CD14-positive monocyte (primary cell): ENCODE data around the gene PGAP6. TPM values are rescaled to one million over a fixed set of nuclear protein-coding genes. Genes with fewer than 3 reads are reported as not detected.

Source experiments
- DNase-seq, 3 donors: peaks; one replicate each; pipeline ENCODE4 v3.0.0-alpha.2; 2011 to 2022
- H2AFZ ChIP-seq: 2 replicates; pipeline ENCODE4 v1.6.0; 2012; ENCODE audit warnings: mild to moderate bottlenecking, low read depth, low read length, inconsistent platforms; ENCODE audit not compliant: insufficient read depth, poor library complexity, severe bottlenecking
- H3K27ac ChIP-seq, 2 donors: 1 replicate in 1 of 2; 2 replicates in 1 of 2; pipeline ENCODE4 v1.5.1; 2012 to 2013; ENCODE audit warnings: low read length in 2 of 2, control low read depth in 1 of 2, inconsistent platforms in 1 of 2, low read depth in 1 of 2, mild to moderate bottlenecking in 1 of 2
- H3K27me3 ChIP-seq, 2 donors: one replicate each; pipeline versions ENCODE4 v1.6.0 to v1.6.1; 2011 to 2013; ENCODE audit warnings: low read length in 2 of 2; ENCODE audit not compliant: control insufficient read depth in 2 of 2, insufficient read depth in 2 of 2
- H3K36me3 ChIP-seq, 2 donors: replicated peaks in 1 of 2; 1 replicate in 1 of 2; 2 replicates in 1 of 2; pipeline versions ENCODE4 v1.5.1 to v1.6.1; 2012 to 2013; ENCODE audit warnings: low read length in 2 of 2, control low read depth in 1 of 2, inconsistent platforms in 1 of 2, mild to moderate bottlenecking in 1 of 2; ENCODE audit not compliant: insufficient read depth in 2 of 2, control insufficient read depth in 1 of 2
- H3K4me1 ChIP-seq, 2 donors: 1 replicate in 1 of 2; 2 replicates in 1 of 2; pipeline versions ENCODE4 v1.5.1 to v1.6.1; 2012 to 2013; ENCODE audit warnings: low read length in 2 of 2, control low read depth in 1 of 2, inconsistent platforms in 1 of 2, mild to moderate bottlenecking in 1 of 2, moderate library complexity in 1 of 2; ENCODE audit not compliant: insufficient read depth in 2 of 2, control insufficient read depth in 1 of 2
- H3K4me2 ChIP-seq: replicated peaks from 2 replicates; pipeline ENCODE3; 2012; ENCODE audit warnings: low read length, moderate library complexity, mild to moderate bottlenecking; ENCODE audit not compliant: poor library complexity, severe bottlenecking; ENCODE audit errors: extremely low read depth
- H3K4me3 ChIP-seq, 3 experiments: fragments of 200-600 bp in 1 of 3; sonication (generic) in 1 of 3; replicated peaks in 1 of 3; 1 replicate in 2 of 3; 2 replicates in 1 of 3; pipeline ENCODE4 v1.5.1; 2011 to 2013; ENCODE audit warnings: low read length in 3 of 3, mild to moderate bottlenecking in 3 of 3, control low read depth in 2 of 3, low read depth in 2 of 3, inconsistent platforms in 1 of 3, moderate library complexity in 1 of 3
- H3K79me2 ChIP-seq: 2 replicates; pipeline ENCODE4 v1.6.0; 2012; ENCODE audit warnings: mild to moderate bottlenecking, control low read depth, inconsistent platforms, low read length, moderate library complexity; ENCODE audit not compliant: insufficient read depth
- H3K9ac ChIP-seq: 2 replicates; pipeline ENCODE4 v1.6.0; 2017; ENCODE audit warnings: low read length, mild to moderate bottlenecking; ENCODE audit not compliant: insufficient read depth, poor library complexity, severe bottlenecking
- H3K9me3 ChIP-seq, 2 donors: replicated peaks in 1 of 2; 1 replicate in 1 of 2; 2 replicates in 1 of 2; pipeline versions ENCODE4 v1.5.1 to v1.6.1; 2012 to 2013; ENCODE audit warnings: low read length in 2 of 2, control low read depth in 1 of 2; ENCODE audit not compliant: control insufficient read depth in 1 of 2, insufficient read depth in 1 of 2
- H4K20me1 ChIP-seq: 2 replicates; pipeline ENCODE4 v1.6.0; 2012; ENCODE audit warnings: mild to moderate bottlenecking, low read length, control low read depth, moderate library complexity; ENCODE audit not compliant: insufficient read depth
- H3K27ac Mint-ChIP-seq, 7 donors: one replicate each; pipeline ENCODE4 v1.8.0; 2020; ENCODE audit warnings: mild to moderate bottlenecking in 7 of 7, mixed read lengths in 7 of 7, moderate library complexity in 6 of 7, inconsistent platforms in 2 of 7
- H3K27me3 Mint-ChIP-seq, 3 donors: one replicate each; pipeline ENCODE4 v1.8.0; 2021 to 2022; ENCODE audit warnings: low read depth in 3 of 3, mild to moderate bottlenecking in 3 of 3, mixed read lengths in 3 of 3, moderate library complexity in 3 of 3, inconsistent platforms in 1 of 3
- H3K36me3 Mint-ChIP-seq, 2 donors: one replicate each; pipeline ENCODE4 v1.8.0; 2020; ENCODE audit warnings: mixed read lengths in 2 of 2, inconsistent platforms in 1 of 2, mild to moderate bottlenecking in 1 of 2
- H3K4me1 Mint-ChIP-seq: one replicate; pipeline ENCODE4 v1.8.0; 2020; ENCODE audit warnings: mild to moderate bottlenecking, mixed read lengths
- H3K4me3 Mint-ChIP-seq, 2 donors: one replicate each; pipeline ENCODE4 v1.8.0; 2020; ENCODE audit warnings: mild to moderate bottlenecking in 2 of 2, mixed read lengths in 2 of 2, moderate library complexity in 1 of 2
- H3K9me3 Mint-ChIP-seq, 7 donors: one replicate each; pipeline ENCODE4 v1.8.0; 2020 to 2022; ENCODE audit warnings: mixed read lengths in 7 of 7, mild to moderate bottlenecking in 6 of 7, moderate library complexity in 6 of 7, inconsistent platforms in 2 of 7
- WGBS: methylation state at CpG from one replicate; pipeline ENCODE4 v1.1.5; 2013; ENCODE audit warnings: missing lambda C conversion rate; ENCODE audit not compliant: insufficient coverage; 5-methylcytosine and 5-hydroxymethylcytosine counted together
- intact Hi-C, 2 donors: fragments of 100-400 bp; cut with micrococcal nuclease; formaldehyde crosslinking; loops; one replicate each; pipeline versions ENCODE4 v1.15.0 to v1.15.1; 2023
- polyA plus RNA-seq, 3 donors: library from polyadenylated mRNA; depleted of rRNA in 1 of 3; unstranded in 2 of 3; stranded (reverse) in 1 of 3; fragments of 300-500 nt in 2 of 3; fragments of >200 nt in 1 of 3; fragmentation: Illumina TruSeq in 2 of 3; gene quantifications; 1 replicate in 2 of 3; 2 replicates in 1 of 3; pipeline ENCODE4 v1.2.3, GENCODE V29; 2012 to 2021
- TF ChIP-seq, protein P1 (sequence below): fragments of 200-600 bp; IDR thresholded peaks from one replicate; pipeline ENCODE4 v1.8.0; 2022; ENCODE audit warnings: antibody characterized with exemption, mild to moderate bottlenecking

Gene PGAP6
- polyA plus RNA-seq, 3 donors = 18.2 to 137 (median 39.8) TPM

DNA sequence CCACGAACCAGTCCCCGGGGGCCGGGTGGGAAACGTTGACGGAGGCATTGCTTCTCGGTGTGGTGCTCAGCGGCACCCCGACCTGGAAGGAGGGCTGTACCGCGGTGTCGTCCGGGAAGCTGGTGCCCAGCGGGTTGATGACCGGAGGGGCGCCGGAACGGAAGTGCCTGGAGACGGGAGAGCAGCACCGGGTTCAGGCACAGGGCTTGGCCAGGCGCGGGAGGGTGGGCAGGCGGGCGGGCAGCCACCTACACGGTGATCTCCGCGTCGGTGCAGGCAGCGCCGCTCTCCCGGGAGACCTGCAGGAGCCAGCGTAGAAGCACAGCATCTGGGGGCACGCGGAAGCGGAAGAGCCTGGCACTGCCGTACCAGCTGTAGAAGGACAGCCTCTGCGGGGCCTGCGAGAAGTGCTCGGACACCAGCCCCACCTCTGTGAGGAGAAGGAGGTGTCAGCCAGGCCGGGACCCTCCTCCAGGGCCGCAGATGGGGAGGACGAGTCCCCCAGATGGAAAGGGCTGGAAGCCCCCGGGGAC is 4.3 kb downstream of the PGAP6 start:
- H3K27me3 ChIP-seq = no peaks in the 10 kb centered on the region
- Mint-ChIP-seq H3K27ac (no peak overlapping the region), H3K27me3 (peaks cover 0 to 3% (median 2%) of the 10 kb centered on the region in 3 donors), H3K9me3 (no peaks in the 10 kb centered on the region), H3K4me1 (peaks cover 13% of the 10 kb centered on the region), H3K4me3 (no peak overlapping the region), H3K36me3 (peaks cover 22 to 48% of the 10 kb centered on the region in 2 donors)
- H3K4me2 ChIP-seq = no peak overlapping the region
- intact Hi-C loops = no loop called here
- H3K27ac ChIP-seq = no peak overlapping the region
- no peaks in the 10 kb centered on the region for H3K9me3 ChIP-seq
- peaks cover 32% of the 10 kb centered on the region for H4K20me1 ChIP-seq
- TF ChIP-seq, protein P1, sequence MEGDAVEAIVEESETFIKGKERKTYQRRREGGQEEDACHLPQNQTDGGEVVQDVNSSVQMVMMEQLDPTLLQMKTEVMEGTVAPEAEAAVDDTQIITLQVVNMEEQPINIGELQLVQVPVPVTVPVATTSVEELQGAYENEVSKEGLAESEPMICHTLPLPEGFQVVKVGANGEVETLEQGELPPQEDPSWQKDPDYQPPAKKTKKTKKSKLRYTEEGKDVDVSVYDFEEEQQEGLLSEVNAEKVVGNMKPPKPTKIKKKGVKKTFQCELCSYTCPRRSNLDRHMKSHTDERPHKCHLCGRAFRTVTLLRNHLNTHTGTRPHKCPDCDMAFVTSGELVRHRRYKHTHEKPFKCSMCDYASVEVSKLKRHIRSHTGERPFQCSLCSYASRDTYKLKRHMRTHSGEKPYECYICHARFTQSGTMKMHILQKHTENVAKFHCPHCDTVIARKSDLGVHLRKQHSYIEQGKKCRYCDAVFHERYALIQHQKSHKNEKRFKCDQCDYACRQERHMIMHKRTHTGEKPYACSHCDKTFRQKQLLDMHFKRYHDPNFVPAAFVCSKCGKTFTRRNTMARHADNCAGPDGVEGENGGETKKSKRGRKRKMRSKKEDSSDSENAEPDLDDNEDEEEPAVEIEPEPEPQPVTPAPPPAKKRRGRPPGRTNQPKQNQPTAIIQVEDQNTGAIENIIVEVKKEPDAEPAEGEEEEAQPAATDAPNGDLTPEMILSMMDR = no peak
- WGBS = 96% methylated on average over 39 of the region's 42 CpGs
- no peak for DNase-seq
- H3K4me3 ChIP-seq = no peak overlapping the region
- peaks cover 31% of the 10 kb centered on the region for H3K79me2 ChIP-seq
- no peak overlapping the region for H2AFZ ChIP-seq
- H3K4me1 ChIP-seq = peaks cover 15 to 20% of the 10 kb centered on the region in 2 donors
- H3K36me3 ChIP-seq = peaks cover 47 to 54% of the 10 kb centered on the region in 2 donors
- no peak overlapping the region for H3K9ac ChIP-seq

DNA sequence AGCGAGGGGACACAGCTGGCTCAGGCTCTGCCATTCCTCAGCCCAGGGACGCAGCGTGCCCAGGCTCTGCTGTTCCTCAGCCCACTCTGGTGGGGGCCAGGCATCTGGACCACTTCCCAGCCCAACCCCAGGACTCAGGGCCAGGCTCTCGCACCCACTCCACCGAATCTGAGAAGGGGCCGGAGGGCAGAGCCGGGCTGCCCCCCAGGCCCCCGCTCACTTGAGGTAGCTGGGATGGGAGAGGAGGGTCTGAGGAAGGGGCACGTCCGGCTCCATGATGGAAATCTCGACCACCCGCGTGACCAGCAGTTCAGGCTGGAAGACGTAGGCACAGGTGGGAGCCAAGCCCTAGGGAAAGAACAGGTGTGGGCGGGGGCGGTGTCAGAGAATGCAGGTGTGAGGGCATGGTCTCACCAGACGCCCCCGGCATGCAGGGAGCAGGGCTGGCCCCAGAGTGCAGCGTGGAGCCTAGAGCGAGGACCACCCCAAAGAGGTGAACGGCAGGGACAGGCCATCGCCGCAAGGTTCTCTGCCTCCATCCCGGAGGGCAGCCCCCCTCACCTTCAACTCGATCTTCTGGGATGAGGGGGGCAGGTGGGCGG is 4.9 kb downstream of the PGAP6 start:
- Mint-ChIP-seq H3K27me3 (peaks cover under 1 to 2% (median 2%) of the 10 kb centered on the region in 3 donors), H3K27ac (no peak overlapping the region), H3K4me1 (peaks cover 12% of the 10 kb centered on the region), H3K4me3 (no peak overlapping the region), H3K9me3 (no peaks in the 10 kb centered on the region), H3K36me3 (peaks cover 27 to 54% of the 10 kb centered on the region in 2 donors)
- 97% methylated on average over 16 of the region's 26 CpGs for WGBS
- no peak overlapping the region for H2AFZ ChIP-seq
- no peak for DNase-seq
- no peaks in the 10 kb centered on the region for H3K9me3 ChIP-seq
- no peak overlapping the region for H3K9ac ChIP-seq
- peaks cover 15 to 17% of the 10 kb centered on the region in 2 donors for H3K4me1 ChIP-seq
- peaks cover 28% of the 10 kb centered on the region for H3K79me2 ChIP-seq
- H3K4me3 ChIP-seq = no peak overlapping the region
- H3K4me2 ChIP-seq = no peak overlapping the region
- H3K27me3 ChIP-seq = no peaks in the 10 kb centered on the region
- H3K27ac ChIP-seq = no peak overlapping the region
- TF ChIP-seq, protein P1 = no peak
- intact Hi-C loops = no loop called here
- peaks cover 52 to 59% of the 10 kb centered on the region in 2 donors for H3K36me3 ChIP-seq
- H4K20me1 ChIP-seq = peaks cover 32% of the 10 kb centered on the region
